HTERT RPE-1 (cell line): ENCODE results near the gene TMEM256.
"Not testable (repeated sequence)": the region's sequence is repeated elsewhere in the genome, so short reads cannot be mapped to it uniquely, and the experiment has no call there.

Source experiments
- in situ Hi-C: fragments of 300-500 bp; cut with MboI; formaldehyde crosslinking; loops from 4 replicates; pipeline ENCODE4 v1.14.3; 2020; ENCODE audit warnings: low sequenced_read_pairs

The TMEM256 gene

GRCh38 chr17:7384489-7385081, 19.3 kb downstream of the TMEM256 start:
- in situ Hi-C loops, result no loop called here

DNA sequence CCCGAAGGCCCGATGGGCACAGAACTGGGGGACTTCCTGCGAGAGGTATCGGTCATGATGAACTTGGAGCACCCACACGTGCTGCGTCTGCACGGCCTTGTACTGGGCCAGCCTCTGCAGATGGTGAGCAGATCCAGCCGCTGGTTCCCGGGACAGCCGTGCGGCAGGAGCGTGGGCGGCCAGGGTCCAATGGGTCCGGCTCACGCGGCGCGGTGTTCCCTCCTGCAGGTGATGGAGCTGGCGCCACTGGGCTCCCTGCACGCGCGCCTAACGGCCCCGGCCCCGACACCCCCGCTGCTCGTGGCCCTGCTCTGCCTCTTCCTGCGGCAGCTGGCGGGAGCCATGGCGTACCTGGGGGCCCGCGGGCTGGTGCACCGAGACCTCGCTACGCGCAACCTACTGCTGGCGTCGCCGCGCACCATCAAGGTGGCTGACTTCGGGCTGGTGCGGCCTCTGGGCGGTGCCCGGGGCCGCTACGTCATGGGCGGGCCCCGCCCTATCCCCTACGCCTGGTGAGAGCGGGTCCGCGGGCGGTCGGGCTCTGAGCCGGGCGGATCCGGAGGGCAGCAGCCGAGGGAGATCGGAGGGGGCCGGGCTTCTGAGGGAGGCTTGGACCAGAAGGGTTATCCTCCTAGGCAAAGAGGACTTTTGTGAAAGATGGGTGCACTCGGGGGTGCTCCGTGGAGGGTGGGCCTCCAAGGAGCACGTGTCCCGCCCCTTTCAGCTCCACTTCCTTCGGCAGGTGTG, 20.0 kb downstream of the TMEM256 start:
- in situ Hi-C loops, result no loop called here

- in situ Hi-C loops, result no loop called here
These were observed 20.5 kb downstream of the TMEM256 start for GRCh38 chr17:7383371-7383741.

DNA sequence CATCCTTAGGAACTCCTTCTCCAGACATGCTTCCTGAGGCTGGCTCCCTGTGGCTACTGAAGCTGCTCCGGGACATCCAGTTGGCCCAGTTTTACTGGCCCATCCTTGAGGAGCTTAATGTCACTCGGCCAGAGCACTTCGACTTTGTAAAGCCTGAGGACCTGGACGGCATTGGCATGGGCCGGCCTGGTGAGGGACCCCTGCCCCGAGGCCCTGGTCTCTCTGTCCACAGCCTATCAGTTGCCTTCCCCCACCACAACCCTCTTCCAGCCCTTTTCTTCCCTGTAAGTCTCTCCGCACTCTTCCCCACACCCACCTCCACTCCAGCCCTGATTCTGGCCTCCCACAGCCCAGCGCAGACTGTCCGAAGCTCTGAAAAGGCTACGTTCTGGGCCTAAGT, 21.0 kb downstream of the TMEM256 start:
- in situ Hi-C loops, result no loop called here

GRCh38 chr17:7380855-7381683, 22.8 kb downstream of the TMEM256 start, which contains the start of gene TNK1:
Gene TNK1 (plus strand): TSS chr17:7381089. CDS start chr17:7382927, 1,838 bp downstream.
- in situ Hi-C loops, result no loop called here

- in situ Hi-C loops, result no loop called here
These were observed 23.6 kb downstream of the TMEM256 start for GRCh38 chr17:7380321-7380720.

- in situ Hi-C loops, result no loop called here
These were observed 24.8 kb downstream of the TMEM256 start for GRCh38 chr17:7379134-7379533.

DNA sequence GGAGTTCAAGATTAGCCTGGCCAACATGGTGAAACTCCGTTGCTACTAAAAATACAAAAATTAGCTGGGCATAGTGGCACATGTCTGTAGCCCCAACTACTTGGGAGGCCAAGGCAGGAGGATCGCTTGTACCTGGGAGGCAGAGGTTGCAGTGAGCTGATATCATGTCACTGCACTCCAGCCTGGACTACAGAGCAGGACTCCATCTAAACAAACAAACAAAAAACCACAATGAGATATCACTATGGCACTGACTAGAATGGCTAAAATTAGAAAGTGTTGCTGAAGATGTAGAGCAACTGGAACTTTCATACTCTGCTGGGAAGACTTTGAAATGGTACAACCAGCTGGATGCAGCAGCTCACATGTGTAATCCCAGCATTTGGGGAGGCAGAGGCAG, 29.5 kb downstream of the TMEM256 start:
- in situ Hi-C loops, result no loop called here

GRCh38 chr17:7370853-7371252, 33.0 kb downstream of the TMEM256 start:
- in situ Hi-C loops, result no loop called here

DNA sequence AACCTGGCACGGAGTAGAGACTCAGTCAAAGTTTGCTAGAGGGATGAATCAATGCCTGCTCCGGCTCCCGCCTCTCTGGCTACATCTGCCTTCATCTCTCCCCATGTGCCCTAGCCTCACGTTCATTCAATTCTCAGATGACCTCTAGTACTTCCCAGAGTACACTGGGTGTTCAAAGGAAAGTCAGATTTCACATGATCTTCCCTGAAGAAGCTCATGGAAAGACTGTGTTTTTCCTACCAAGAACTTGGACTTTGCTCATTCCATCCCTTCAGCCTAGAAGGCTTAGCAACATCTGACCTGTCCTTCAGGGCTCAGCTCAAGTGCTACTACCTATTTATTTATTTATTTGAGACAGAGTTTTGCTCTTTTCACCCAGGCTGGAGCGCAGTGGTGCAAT, 34.1 kb downstream of the TMEM256 start:
- in situ Hi-C loops, result no loop called here

GRCh38 chr17:7368599-7368994, 35.3 kb downstream of the TMEM256 start:
- in situ Hi-C loops, result not testable (repeated sequence)

GRCh38 chr17:7367918-7368598, 35.8 kb downstream of the TMEM256 start:
- in situ Hi-C loops, result no loop called here

GRCh38 chr17:7367083-7367482, 36.8 kb downstream of the TMEM256 start:
- in situ Hi-C loops, result no loop called here

DNA sequence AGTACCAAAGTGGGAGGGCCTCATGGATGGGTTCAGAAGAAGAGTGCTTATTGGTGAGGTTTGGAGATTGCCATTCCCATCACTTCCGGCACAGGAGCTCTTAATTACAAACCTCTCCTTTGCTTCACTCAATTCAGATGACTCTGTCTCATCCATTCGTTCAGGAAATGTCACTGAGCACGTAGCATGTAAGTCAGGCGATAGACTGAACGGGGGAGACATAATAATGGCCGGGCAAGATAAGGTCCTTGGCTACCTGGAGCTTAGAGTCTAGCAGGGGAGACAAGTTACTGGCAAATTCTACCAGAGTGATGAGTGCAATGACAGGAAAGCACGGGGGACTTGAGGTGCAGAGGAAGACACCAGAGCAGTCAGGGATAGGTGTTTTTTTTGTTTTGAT, 37.9 kb downstream of the TMEM256 start:
- in situ Hi-C loops, result not testable (repeated sequence)

DNA sequence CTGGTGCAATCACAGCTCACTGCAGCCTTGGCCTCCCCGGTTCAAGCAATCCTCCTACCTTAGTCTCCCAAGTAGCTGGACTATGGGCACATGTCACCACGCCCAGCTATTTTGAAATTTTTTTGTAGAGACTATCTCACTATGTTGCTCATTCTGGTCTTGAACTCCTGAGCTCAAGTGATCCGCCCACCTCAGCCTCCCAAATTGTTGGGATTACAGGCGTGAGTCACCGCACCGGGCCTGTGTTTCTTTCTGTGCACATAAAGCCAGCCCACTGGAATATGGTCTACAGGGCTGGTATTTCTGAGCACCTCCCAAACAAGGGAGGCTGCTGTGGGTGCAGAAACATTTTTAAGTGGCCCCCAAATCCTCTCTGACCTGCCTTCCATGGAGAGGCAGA, 40.6 kb downstream of the TMEM256 start:
- in situ Hi-C loops, result no loop called here

DNA sequence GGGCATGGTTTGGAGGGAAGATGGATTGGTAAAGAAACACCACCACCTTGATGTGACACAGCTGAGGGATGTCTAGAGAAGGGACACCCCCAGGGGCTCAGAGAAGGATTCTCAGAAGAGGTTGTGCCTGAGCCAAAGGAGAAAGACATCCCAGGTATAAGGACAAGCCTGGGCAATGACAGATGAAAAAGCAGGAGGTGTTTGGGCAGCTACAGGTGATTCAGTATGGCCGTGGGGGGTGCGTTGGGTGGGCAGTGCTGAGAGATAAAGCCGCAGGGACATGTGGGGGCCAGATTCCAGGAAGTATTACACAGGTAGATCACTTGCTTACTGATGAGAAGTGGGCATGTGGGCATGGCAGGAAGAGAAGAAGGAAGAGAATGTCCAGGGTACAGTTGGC, 42.0 kb downstream of the TMEM256 start:
- in situ Hi-C loops, result no loop called here

- in situ Hi-C loops, result no loop called here
These were observed 46.5 kb downstream of the TMEM256 start for GRCh38 chr17:7357381-7357780.

DNA sequence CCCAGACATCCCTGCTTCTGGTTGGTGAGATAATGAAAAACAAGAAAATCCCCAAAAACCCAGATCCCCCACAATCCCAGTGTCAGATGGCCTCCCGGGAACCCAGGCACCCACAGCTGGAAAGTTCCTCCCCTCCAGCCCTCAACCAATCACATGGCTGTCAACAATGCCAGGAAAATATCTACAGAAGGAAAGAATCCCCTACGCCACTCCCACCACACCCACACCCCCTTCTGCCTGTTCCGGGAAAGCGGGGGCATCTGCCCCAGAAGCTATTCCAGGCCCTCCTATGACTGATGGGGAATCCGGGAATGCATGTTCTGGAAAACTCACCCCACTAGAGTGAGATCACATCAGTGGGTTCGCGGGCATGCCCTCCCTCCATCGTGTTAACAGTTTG, 47.1 kb downstream of the TMEM256 start:
- in situ Hi-C loops, result no loop called here

DNA sequence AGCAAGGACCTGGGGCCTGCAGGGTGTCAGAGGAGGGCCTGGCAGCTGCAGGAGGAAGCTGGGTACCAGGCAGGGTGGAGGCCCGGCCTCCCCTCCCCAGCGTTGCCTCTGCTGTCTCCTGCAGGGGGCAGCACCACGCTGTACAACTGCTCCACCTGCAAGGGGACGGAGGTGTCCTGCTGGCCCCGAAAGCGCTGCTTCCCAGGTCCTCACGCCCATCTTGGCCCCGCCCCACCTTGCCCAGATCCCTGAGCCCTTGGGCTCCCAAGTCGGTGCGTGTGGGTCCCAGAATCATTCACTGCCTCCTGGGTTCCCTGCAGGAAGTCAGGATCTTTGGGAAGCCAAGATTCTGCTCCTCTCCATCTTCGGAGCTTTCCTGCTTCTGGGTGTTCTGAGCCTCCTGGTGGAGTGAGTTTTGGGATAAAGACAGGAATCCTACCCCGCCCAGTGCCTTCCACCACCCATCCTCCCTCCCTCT, 47.8 kb downstream of the TMEM256 start:
- in situ Hi-C loops, result no loop called here

GRCh38 chr17:7355573-7355972, 48.3 kb downstream of the TMEM256 start:
- in situ Hi-C loops, result no loop called here

DNA sequence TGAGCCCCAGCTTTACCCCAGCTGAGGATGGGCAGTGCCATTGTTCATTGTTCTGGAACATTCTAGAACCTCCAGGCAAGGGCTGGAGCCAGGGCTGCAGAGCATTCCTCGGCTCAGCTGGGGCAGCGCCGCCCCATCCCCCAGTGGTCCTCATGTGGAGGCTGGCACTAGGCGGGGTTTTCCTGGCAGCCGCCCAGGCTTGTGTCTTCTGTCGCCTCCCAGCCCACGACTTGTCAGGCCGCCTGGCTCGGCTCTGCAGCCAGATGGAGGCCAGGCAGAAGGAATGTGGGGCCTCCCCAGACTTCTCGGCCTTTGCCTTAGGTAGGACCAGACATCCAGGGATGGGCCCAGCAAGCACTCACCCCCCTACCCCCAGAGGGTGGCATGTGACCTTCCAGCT, 48.8 kb downstream of the TMEM256 start, which contains the start of gene TMEM95:
TMEM95 (plus strand) TSS at position 104 of the 400 bp plus-strand sequence; CDS start at position 153, 49 bp downstream.
- in situ Hi-C loops, result no loop called here
